ENCODE measurements around the gene CARNS1. TPM values are rescaled to one million over a fixed set of nuclear protein-coding genes. Genes with fewer than 3 reads are reported as not detected.

Gene CARNS1
- total RNA-seq, 1 experiment from 2014 or later: 1.1 TPM

DNA sequence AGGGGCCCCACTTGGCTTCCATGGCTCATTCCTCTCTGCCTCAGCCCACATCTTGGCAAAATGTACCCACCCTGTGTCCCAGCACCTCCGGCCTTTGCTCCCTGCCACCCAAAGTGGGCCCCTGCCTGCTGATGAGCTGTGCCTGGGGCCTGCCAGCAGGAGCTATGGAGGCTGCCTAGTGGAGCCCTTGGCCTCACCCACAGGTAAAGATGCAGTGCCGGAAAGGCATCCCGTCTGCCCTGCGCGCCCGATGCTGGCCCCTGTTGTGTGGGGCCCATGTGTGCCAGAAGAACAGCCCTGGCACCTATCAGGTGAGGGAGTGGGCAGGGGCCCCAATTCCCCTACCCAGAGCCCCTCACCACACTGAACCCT is 10.3 kb upstream of the CARNS1 start:
- Histone ChIP-seq H2AK5ac (ENCODE audit: insufficient read length, low read length) (no peak overlapping the region), H3K27ac (ENCODE audit: insufficient read length, low read depth, low read length) (no peak overlapping the region), H2BK12ac (ENCODE audit: insufficient read length, low read depth, low read length) (no peak overlapping the region), H4K8ac (replicated peaks; ENCODE audit: insufficient read length, low read depth, low read length) (no peak overlapping the region), H2BK120ac (ENCODE audit: low read depth, low read length, poor library complexity, severe bottlenecking) (no peak overlapping the region), H3K56ac (ENCODE audit: insufficient read length, low read depth, low read length) (no peak overlapping the region), H3K79me1 (ENCODE audit: insufficient read depth, low read depth, low read length, poor library complexity, severe bottlenecking) (peaks cover 3% of the 10 kb centered on the region), H4K91ac (ENCODE audit: insufficient read length, low read depth, low read length) (no peak overlapping the region), H3K4ac (ENCODE audit: low read depth, low read length) (no peak overlapping the region), H2AFZ (ENCODE audit: low read length) (no peak overlapping the region), H2BK5ac (ENCODE audit: insufficient read length, low read length) (no peak overlapping the region), H4K20me1 (ENCODE audit: control insufficient read depth, insufficient read depth, insufficient read length) (no peaks in the 10 kb centered on the region), H3K79me2 (ENCODE audit: insufficient read depth, low read length) (peaks cover 4% of the 10 kb centered on the region; the same call in 1 of the 2 replicates), H3K23ac (ENCODE audit: insufficient read length, low read depth, low read length) (no peak overlapping the region), H3K27me3 (ENCODE audit: insufficient read depth, low read length) (no peaks in the 10 kb centered on the region), H4K5ac (ENCODE audit: insufficient read length, low read depth, low read length) (no peak overlapping the region), H2BK15ac (ENCODE audit: low read depth, low read length) (no peak overlapping the region), H3K4me1 (ENCODE audit: insufficient read depth, low read length) (0 out of 2 replicates have a peak, but pooled peaks cover 2% of the 10 kb centered on the region), H2BK20ac (ENCODE audit: low read depth, low read length, poor library complexity, severe bottlenecking) (no peak overlapping the region), H3K9me3 (ENCODE audit: control insufficient read depth, low read depth, low read length) (no peaks in the 10 kb centered on the region), H3K9ac (ENCODE audit: extremely low read depth, insufficient read length, low read length) (no peak overlapping the region), H3K14ac (ENCODE audit: insufficient read depth, low read length) (no peak overlapping the region), H3K4me2 (ENCODE audit: insufficient read depth, insufficient read length, low read length) (no peak overlapping the region), H3K18ac (ENCODE audit: insufficient read length, low read depth, low read length) (no peak overlapping the region), H3T11ph (ENCODE audit: low read length) (no peak overlapping the region), H3K23me2 (ENCODE audit: insufficient read length, low read depth, low read length, poor library complexity, severe bottlenecking) (peaks cover 5% of the 10 kb centered on the region)
- Mint-ChIP-seq H3K4me3 (no peak overlapping the region), H3K27me3 (ENCODE audit: low read depth) (peaks cover 16% of the 10 kb centered on the region), H3K36me3 (ENCODE audit: insufficient read depth in 1 of 3, low read depth in 3 of 3) (peaks cover 0 to 6% (median 5%) of the 10 kb centered on the region in 3 experiments; a peak in 3 of 7 replicates), H3K27ac (no peak overlapping the region), H3K4me1 (peaks cover 16 to 21% of the 10 kb centered on the region in 2 experiments), H3K9me3 (no peaks in the 10 kb centered on the region)
- TF ChIP-seq, protein P1, sequence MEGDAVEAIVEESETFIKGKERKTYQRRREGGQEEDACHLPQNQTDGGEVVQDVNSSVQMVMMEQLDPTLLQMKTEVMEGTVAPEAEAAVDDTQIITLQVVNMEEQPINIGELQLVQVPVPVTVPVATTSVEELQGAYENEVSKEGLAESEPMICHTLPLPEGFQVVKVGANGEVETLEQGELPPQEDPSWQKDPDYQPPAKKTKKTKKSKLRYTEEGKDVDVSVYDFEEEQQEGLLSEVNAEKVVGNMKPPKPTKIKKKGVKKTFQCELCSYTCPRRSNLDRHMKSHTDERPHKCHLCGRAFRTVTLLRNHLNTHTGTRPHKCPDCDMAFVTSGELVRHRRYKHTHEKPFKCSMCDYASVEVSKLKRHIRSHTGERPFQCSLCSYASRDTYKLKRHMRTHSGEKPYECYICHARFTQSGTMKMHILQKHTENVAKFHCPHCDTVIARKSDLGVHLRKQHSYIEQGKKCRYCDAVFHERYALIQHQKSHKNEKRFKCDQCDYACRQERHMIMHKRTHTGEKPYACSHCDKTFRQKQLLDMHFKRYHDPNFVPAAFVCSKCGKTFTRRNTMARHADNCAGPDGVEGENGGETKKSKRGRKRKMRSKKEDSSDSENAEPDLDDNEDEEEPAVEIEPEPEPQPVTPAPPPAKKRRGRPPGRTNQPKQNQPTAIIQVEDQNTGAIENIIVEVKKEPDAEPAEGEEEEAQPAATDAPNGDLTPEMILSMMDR (conservative IDR thresholded peaks at IDR 0.05): no peak
- WGBS (ENCODE audit: extremely low coverage, insufficient read length, low lambda C conversion rate): no CpG with 5 or more reads among the region's 6 CpGs
- no peak for DNase-seq
